ENCODE measurements around the gene SIGMAR1.
"Not testable (repeated sequence)": the region's sequence is repeated elsewhere in the genome, so short reads cannot be mapped to it uniquely, and the experiment has no call there.

Gene SIGMAR1

DNA sequence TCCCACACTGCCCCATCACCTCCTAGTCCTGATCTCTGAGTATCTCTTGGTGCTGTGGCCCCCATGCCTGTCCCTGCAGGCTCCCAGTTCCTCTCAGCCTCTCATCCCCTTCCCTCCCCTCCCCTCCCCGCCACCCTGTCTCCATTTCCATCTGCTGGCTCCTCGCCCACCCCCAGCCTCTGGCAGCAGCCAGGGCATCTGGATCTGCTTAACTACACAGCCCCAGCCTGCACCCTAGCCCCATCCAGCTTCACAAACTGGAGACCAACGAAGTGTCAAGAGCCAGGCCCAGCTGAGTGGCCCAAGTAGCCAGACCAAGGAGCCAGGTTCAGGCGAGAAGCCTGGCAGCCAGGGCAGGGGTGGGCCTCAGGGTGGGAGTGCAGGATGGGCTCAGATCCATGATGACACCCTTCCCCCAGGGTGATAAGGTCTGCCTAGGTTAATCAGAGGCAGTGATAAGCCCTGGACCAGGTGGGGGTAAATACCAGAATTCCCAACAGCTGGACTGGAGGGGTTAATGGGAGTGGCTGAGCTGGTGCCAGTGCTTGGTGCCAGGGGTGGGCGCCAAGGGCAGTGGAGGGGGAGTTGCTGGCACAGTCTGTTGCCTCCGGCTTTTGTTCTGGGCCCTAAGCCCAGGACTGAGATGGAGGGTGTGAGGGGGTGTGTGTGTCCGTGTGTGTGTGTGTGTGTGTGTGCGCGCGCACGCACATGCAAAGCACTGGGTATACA is 16.9 kb upstream of the SIGMAR1 start:
- DNase-seq = no peak

DNA sequence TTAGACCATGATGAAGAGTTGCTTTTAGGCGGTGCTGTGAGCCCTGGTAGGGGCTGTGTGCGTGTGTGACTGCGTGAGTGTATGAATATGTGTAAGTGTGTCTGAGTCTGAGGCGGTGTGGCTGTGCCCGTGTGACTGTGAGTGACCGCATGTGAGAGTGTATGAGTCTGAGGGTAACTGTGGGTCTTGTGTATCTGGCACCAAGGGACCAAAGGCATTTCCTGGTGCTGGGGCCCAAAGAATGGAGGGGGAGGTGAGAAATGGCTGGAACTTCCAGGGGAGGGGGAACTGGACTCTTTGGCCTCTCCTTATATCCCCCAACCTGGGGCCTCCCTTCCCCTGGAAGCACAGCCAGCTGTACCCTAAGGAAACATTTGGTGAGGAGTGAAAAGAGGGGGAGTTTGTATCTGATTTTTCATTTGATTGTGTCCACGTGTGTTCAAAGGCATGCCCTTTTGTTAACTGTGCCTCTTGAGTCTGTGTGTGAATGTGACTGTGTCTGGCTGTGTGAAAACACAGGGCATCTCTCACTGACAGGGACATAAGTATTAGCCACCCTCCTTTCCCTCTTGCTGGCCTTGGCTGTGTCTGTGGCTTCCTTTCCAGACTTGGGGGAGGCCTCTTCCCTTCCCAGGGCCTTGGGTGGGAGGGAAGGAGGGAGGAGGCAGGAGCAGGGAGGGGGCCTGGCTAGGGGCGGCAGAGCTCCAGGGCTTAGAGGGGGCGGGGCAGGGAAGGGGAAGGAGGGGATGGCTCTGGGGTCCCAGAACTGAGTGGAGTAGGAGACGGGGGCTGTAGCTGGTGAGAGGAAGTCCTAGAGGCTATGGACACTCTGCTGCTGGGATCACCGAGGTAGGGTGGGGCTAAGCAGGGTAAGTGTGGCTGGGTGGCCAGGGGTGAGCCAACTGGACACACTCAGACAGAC is 15.8 kb upstream of the SIGMAR1 start:
- no peak for DNase-seq

GRCh38 chr9:34652602-34653000 is 15.0 kb upstream of the SIGMAR1 start:
- no peak for DNase-seq

DNA sequence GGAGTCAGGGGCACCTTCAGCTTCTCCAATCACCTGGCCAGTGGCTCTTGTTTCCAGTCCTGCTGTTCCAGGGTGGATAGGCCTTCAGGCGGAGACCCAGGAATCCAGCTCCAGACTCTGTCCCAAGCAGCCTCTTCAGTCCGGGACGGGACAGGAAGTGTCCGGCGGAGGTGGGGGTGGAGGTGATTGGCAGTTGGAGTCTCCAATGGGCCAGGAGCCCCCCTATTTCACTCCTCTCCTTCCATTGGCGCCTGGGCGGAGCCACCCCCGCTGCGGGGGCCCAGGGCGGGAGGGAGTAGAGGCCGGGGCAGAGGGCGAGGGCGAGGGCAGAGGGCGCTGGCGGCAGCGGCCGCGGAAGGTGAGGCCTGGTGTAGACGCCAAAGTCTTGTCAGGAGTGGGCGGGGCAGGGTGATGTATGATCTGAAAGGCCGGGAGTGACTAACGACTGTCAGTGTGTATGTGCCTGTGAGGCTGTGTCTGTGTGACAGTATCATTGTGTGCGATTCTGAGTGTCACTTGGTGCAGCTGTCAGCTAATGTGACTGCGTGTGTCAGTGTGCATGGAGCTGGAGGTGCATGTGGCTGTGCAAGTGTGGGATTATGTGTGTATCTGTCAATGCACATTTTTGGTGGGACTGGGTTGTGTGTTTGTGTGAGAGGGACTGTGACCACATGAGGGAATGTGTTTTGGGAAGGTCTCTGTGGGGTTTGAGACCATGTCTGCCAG is 14.5 kb upstream of the SIGMAR1 start, which contains the start of gene IL11RA:
Gene IL11RA (plus strand): TSS at position 310 of the 726 bp plus-strand sequence. CDS start 3,033 bp downstream, outside the sequence.
- peak; percentile 62 for DNase-seq

- DNase-seq = no peak
Observed at GRCh38 chr9:34651321-34651720, 13.7 kb upstream of the SIGMAR1 start.

GRCh38 chr9:34650816-34651215 is 13.2 kb upstream of the SIGMAR1 start:
- no peak for DNase-seq

GRCh38 chr9:34648673-34649072 is 11.1 kb upstream of the SIGMAR1 start:
- DNase-seq = no peak

DNA sequence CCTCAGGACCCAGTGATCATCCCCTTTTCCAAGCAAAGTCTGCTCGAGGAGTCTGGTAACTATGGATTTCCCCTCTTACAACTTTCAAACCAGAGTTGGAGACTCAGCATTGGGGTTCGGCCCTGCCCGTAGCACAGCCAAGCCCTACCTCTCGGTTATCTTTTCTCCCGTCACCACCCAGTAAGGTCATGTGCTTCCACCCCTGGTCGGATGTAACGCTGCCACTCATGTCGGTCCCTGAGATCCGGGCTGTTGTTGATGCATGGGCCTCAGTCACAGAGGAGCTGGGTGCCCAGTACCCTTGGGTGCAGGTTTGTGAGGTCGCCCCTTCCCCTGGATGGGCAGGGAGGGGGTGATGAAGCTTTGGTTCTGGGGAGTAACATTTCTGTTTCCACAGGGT is 10.1 kb upstream of the SIGMAR1 start:
- DNase-seq = no peak

DNA sequence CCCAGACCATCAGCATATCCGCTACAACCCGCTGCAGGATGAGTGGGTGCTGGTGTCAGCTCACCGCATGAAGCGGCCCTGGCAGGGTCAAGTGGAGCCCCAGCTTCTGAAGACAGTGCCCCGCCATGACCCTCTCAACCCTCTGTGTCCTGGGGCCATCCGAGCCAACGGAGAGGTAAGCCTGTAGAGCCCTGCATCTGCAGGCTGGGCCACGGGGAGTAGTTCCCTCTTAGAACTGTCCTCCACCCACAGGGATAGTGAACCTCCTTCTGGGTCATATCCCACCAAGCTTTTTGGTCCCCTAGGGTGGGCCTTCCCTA is 9.5 kb upstream of the SIGMAR1 start:
- DNase-seq = no peak

DNA sequence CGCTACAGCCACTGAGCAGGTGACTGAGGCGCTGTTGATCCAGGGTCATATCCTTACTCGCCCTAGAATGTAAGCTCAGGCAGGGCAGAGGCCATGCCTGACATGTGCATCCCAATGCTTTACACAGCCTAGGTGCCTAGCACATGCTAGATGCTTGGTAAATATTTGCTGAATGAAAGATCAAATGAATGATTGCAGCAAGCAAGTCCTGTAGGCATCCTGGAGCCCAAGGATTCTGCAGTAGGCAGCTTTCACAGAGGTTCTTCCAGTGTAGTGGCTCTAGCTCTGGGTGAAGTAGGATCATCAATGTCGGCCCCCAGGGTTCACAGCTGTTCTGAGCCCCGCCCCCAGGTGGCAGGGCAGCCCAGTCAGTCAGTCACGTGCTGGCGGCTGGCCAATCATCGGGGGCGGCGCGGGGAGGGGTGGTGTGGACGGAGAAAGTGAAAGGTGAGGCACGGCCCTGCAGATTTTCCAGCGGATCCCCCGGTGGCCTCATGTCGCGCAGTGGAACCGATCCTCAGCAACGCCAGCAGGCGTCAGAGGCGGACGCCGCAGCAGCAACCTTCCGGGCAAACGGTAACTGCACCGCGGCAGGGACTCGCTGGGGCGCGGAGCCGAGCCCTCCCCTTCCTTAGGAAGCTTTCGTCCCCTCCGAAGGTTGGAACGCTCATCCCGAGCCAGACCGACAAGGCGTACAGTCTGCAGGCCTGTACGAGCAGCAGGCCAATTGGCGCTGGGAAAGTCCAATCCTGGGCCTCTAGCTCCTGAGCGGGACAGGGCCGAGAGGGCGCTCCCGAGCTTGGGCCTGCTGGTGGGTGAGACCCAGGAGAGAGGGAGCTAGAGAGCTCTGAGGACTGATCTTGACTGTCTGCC is 8.9 kb upstream of the SIGMAR1 start, which contains the start of gene GALT:
Gene GALT (plus strand): TSS at position 465 of the 873 bp plus-strand sequence. CDS start 30 bp downstream, at position 495.
- peak; percentile 98 for DNase-seq

DNA sequence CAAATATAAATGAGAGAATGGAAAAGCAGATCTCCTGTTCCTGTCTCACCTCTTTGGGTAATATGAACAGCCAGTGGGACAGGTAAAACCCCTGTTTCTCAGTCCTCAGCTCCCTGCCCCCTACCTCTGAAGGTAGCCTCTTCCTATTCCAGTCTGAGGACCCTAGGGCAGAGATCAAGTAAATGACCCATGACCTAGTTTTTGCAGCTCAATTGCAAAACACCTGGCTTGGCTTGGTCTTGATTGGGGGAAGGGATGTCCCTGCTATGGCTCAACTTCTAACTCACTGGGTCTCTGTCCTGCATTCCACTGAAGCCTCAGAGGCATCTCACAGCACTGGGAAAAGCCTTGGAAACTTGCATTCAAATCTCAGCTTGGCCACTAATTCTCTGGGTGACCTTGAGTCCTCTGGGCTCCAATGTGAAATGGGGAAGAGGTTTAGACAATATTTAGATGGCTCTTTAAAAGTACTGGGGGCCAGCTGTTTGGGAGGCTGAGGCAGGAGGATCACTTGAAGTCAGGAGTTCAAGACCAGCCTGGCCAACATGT is 7.3 kb upstream of the SIGMAR1 start:
- no peak for DNase-seq

DNA sequence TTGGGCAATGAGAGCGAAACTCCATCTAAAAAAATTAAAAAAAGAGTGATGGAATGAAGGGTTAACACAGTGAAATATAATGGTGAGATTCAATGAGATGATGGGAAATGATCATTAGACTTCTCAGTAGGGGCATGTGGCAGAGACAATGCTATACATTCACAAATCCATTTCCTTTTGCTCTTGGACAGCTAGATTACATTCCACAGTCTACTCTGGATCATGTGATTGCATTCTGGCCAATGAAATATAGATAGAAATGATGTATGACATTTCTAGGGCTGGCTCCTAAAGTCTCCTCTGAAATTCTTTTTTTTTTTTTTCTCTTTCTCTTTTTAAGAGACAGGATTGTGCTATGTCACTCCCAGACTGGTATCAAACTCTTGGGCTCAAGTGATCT is 5.1 kb upstream of the SIGMAR1 start:
- DNase-seq = no peak

GRCh38 chr9:34639322-34639721 is 1.7 kb upstream of the SIGMAR1 start:
- DNase-seq = not testable (repeated sequence)

DNA sequence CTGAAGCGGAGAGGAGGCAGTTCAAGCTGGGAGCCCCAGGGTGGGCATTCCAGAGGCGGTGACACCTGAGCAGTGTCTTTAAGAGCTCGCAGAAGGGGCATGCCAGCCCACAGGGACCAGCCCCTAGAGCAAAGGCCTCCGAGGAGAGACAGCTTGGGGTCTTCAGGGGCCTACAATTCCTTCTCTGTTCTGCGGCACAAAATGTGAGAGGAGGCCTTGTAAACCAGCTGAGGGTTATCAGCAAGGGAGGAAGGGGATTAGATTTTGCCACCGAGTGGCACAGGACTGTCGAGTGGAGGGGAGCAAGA is 505 bp upstream of the SIGMAR1 start:
- no peak for DNase-seq

GRCh38 chr9:34636791-34637355 is 714 bp downstream of the SIGMAR1 start:
- peak; percentile 55 for DNase-seq

- no peak for DNase-seq
Observed at GRCh38 chr9:34635556-34635955, 2.0 kb downstream of the SIGMAR1 start.

GRCh38 chr9:34634551-34635248 is 2.9 kb downstream of the SIGMAR1 start:
- DNase-seq = no peak

- DNase-seq = peak; percentile 76
Observed at GRCh38 chr9:34633851-34634550, 3.6 kb downstream of the SIGMAR1 start.

GRCh38 chr9:34633166-34633565 is 4.4 kb downstream of the SIGMAR1 start:
- no peak for DNase-seq

GRCh38 chr9:34630402-34631154 is 7.0 kb downstream of the SIGMAR1 start:
- no peak for DNase-seq

Data from activated naive CD4-positive, alpha-beta T cell treated with anti-CD3 and anti-CD28 coated beads, Interleukin-2, amount 50 U/mL, for 16 hours (primary cell).